ENCODE results near the gene CLIP2.
A peak's percentile ranks its signal among the peaks of the same experiment; 100 is the strongest.
"Not testable (repeated sequence)": the region's sequence is repeated elsewhere in the genome, so short reads cannot be mapped to it uniquely, and the experiment has no call there.

The CLIP2 gene

DNA sequence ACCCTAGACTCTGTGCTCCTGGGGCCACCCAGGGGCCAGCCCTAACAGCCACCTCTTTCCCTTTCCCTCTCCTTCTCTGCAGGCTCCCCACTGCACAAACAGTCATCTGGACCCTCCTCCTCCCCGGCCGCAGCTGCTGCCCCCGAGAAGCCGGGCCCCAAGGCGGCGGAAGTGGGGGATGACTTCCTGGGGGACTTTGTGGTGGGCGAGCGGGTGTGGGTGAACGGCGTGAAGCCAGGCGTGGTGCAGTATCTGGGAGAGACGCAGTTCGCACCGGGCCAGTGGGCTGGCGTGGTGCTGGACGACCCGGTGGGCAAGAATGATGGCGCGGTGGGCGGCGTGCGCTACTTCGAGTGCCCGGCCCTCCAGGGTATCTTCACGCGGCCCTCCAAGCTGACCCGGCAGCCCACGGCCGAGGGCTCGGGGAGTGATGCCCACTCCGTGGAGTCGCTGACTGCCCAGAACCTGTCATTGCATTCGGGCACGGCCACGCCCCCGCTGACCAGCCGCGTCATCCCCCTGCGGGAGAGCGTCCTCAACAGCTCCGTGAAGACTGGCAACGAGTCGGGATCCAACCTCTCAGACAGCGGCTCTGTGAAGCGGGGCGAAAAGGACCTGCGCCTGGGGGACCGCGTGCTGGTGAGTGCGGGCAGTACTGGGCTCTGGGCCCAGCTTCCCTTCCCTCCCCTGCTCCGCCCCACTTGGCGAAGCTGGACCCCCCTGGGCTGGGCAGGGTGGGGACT lies 49.3 kb downstream of the CLIP2 start:
- DNase-seq, result no peak

DNA sequence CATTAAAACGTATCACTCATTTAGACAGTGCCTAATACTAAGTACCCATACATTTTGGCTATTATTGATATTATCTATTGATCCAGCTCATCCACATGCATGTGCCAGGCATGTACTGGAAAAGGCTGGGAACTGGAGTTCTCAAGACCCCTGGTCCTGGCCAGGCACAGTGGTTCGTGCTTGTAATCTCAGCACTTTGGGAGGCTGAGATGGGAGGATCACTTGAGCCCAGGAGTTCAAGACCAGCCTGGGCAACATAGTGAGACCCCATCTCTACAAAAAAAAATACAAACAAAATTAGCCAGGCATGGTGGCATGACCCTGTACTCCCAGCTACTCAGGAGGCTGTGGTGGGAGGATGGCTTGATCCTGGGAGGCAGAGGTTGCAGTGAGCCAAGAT lies 50.4 kb downstream of the CLIP2 start:
- DNase-seq, result not testable (repeated sequence)

DNA sequence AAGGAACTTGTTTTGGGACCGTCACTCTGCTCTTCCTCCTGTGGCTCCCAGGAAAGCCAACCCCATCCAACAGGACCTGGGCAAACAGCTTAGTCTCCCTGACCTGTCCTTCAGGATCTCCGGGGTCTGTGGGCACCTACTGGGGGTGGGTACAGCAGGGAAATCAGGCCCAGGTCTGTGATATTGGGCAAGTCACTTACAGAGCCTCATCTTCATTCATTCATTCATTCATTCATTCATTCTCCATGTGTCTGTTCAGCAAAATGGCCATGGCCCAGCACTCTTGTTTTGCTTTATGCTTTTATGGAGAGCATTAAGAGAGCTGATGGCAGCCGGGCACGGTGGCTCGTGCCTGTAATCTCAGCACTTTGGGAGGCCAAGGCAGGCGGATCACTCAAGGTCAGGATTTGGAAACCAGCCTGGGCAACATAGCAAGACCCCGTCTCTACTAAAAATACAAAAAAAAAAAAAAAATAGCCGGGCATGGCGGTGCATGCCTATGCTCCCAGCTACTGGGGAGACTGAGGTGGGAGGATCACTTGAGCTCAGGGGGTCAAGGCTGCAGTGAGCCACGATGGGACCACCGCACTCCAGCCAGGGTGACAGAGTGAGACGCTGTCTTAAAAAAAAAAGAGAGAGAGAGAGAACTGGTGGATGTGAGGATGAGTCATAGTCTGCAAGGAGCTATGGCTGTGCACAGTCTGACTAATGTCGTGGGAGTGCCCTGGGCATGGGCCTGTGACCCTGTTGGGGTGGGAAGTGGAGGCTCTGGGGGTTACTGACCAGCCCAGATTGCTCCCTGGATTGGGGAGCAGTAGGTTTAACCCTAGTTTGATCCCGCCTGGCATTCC lies 54.3 kb downstream of the CLIP2 start:
- no peak for DNase-seq

DNA sequence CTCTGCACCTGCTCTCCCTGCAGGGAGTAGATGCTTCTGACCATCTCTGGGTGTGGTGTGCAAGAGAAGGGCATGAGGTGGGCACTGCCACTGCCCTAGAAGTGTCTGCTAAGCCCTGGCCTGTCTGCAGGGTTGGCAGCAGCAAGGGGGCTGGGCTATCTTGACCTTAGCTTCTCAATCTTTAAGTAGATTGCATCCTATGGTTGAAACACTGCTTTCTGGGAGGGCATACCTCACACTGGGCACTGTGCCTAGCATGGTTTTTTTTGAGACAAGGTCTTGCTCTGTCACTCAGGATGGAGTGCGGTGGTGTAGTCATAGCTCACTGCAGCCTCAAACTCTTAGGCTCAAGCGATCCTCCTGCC lies 54.9 kb downstream of the CLIP2 start:
- no peak for DNase-seq

DNA sequence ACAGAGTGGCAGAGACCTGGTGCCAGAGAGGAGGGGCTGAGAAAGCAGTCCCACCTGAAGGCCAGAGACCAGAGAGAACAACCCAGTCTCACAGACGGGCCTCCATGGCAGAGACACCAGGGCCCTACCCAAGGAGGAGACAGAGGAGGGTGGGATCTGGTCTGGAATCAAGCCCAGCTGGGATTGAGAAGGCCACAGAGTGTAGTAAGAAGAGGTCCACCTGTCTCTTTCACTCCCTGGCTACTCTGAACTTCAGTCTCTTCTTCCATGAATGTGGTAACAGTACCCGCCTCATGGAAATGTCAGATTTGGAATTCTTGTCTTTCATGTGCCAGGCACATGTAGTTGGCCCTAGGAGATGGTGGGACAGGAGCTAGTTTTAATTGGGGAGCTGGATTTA lies 55.6 kb downstream of the CLIP2 start:
- no peak for DNase-seq

DNA sequence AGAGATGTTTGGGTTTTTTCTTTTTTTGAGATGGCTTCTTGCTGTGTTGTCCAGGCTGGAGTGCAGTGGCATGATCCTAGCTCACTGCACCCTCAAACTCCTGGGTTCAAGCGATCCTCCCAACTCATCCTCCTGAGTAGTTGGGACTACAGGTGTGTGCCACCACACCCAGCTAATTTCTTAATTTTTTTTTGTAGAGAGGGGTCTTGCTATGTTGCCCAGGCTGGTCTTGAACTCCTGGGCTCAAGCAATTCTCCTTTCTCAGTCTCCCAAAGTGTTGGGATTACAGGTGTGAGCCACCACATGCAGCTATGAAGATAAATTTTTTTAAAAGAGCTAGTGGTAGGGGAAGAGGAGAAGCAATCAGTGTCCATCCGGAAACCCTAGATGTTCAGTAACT lies 56.8 kb downstream of the CLIP2 start:
- DNase-seq, result no peak

DNA sequence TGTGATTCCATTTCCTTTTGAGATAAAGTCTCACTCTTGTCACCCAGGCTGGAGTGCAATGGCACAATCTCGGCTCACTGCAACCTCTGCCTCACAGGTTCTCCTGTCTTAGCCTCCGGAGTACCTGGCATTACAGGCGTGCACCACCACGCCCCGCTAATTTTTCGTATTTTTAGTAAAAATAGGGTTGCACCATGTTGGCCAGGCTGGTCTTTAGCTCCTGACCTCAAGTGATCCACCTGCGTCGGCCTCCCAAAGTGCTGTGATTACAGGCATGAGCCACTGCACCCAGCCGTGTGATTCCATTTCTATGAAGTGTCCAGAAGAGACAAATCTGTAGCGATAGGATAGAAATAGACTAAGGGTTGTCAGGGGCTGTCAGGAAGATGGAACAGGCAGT lies 60.4 kb downstream of the CLIP2 start:
- no peak for DNase-seq

DNA sequence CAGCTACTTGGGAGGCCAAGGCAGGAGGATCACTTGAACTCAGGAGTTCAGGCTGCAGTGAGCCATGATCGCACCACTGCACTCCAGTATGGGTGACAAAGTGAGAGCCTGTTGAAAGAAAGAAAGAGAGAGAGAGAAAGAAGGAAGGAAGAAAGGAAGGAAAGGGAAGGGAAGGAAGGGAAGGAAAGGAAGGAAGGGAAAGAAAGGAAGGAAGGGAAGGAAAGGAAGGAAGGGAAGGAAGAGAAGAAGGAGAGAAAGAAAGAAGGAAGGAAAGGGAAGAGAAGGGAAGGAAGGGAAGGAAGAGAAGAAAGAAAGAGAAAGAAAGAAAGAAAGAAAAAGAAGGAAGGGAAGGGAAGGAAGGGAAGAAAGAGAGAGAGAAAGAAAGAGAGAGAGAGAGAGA lies 61.5 kb downstream of the CLIP2 start:
- no peak for DNase-seq

DNA sequence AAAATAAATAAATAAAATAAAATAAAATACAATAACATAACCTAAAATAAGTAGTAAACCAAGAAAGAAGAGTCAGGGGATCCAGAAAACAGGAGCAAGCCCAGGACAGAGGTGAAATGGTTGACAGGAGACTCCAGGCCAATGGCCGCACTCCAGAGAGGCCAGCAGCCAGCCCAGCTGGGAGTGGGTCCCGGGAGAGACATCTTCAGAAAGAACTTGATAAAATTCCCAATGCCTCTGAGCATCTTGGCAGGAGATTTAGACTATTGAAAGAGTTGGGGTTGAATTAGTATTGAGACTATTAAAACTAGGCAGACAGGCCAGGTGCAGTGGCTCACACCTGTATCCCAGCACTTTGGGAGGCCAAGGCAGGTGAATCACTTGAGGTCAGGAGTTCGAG lies 62.6 kb downstream of the CLIP2 start:
- DNase-seq, result no peak

DNA sequence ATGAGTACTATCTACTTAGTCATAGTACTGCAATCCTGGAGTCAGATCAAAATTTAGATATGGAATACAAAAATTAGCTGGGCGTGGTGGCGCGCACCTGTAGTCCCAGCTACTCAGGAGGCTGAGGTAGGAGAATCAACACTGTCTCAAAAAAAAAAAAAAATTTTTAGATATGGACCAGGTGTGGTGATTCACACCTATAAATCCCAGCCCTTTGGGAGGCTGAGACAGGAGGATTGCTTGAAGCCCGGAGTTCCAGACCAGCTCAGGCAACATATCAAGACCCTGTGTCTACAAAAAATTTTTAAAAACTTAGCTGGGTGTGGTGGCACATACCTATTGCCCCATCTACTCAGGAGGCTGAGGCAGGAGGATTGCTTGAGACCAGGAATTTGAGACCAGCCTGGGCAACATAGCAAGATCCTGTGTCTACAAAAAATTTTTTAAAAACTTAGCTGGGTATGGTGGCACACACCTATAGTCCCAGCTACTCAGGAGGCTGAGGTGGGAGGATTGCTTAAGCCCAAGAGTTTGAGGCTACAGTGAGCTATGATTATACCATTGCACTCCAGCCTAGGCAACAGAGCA lies 63.4 kb downstream of the CLIP2 start:
- DNase-seq, result not testable (repeated sequence)

DNA sequence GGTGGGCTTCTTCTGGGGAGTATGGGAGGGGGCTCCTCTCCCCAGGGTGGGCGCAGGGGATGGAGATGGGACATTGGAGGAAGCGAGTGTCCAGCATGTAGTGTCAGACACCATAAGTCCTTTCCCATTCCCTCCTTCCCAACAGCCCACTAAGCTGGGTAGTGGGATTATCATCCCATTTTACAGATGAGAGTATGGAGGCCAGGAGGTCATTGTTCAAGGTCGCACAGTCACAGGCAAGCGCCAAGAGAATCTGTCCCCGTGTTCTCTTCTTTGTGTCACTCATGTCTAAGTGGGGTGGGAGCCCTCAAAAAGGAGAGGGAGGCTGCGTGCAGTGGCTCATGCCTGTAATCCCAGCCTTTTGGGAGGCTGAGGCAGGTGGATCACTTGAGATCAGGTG lies 64.8 kb downstream of the CLIP2 start:
- no peak for DNase-seq

DNA sequence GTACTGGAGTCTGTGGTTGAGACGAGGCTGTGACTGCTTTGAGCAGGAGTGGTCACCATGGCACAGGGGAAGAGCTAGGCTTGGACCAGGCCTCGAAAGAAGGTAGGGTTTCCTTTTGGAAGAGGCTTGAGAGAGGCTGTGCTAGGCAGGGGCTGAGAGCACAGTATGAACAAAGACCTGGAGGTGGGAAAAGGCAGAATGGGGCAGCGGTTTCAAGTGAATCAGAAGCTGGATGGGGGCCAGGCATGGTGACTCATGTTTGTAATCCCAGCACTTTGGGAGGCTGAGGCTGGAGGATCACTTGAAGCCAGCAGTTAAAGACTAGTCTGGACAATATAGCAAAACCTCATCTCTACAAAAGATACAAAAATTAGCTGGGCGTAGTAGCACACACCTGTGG lies 65.9 kb downstream of the CLIP2 start:
- no peak for DNase-seq

DNA sequence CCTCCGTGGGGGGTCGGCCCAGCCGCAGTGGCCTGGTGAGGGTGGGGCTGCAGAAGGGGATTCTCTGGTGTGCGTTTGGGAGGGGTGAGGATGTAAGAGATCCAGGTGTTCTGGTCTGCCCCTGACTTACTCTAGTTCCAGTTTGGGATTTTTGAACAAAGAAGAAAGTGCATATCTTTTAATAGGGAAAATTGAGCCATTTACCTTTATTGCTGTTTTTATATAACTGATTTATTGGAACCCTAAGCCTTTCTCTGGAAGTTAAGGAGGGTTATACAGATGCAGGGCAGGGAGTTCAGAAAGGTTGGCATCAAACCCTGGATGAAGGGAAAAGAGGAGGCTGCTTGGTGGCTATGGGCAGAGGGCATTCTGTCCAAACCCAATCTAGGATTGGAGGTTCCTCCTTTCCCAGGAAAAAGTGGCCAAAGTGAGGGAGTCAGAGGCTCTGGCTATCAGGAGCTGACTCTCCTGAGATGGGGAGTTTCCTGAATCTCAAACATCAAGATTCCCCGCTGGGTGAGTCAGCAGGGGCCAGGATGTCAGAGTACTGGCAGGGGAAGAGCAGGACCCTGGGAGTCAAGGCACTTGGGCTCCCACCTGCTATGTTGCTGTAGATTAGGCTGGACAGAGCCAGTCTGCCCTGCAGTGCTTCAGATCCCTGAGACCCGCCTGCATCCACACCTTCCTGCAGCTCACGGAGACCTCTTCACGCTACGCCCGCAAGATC lies 67.5 kb downstream of the CLIP2 start:
- DNase-seq, result no peak

DNA sequence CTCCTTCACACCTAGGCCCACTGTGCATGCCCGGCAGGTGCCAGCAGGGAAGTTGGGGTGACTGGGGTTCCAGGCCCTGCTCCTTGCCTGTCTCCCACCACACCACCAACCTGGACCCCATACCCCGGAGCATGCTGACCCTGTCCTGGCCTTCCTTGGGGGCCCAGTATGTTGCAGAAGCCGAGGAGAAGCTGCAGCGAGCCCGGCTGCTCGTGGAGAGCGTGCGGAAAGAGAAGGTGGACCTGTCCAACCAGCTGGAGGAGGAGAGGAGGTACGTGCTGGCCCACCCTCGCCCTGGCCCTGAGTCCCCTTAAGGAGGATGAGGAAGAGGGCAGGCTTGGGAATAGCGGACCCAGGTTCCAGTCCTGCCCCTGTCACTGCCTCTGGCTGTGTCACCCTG lies 70.8 kb downstream of the CLIP2 start:
- no peak for DNase-seq

DNA sequence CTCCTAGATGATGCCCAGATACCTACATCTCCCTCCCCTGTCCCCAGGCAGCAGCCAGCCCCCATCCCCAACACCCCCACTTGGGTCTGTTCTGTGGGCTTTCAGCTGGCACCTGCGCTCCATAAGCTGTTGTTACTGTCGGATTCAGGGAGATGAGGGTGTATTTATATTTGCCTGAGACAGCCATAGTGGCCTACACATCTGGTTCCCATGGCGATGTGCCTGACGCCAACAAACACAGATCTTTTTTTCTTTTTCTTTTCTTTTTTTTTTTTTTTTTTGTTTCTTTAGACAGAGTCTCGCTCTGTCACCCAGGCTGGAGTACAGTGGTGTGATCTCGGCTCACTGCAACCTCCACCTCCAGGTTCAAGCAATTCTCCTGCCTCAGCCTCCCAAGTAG lies 73.1 kb downstream of the CLIP2 start:
- DNase-seq, result no peak

DNA sequence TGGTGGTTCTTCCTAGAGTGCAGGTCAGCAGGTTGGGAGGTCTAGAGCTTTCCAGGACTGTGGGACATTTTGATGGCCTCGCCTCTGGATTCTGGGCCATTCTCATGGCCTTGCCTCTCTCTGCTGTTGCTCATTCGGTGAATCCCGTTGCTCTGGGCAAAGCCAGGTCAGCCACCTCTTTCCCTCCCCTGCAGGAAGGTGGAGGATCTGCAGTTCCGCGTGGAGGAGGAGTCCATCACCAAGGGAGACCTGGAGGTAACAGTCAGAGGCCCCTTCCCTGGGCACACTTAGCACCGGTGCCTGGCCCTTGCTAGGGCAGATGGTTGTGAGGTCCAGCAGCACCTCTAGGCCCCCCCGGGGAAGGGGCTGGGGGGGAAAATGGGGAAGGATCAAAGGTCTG lies 74.9 kb downstream of the CLIP2 start:
- DNase-seq, result no peak

DNA sequence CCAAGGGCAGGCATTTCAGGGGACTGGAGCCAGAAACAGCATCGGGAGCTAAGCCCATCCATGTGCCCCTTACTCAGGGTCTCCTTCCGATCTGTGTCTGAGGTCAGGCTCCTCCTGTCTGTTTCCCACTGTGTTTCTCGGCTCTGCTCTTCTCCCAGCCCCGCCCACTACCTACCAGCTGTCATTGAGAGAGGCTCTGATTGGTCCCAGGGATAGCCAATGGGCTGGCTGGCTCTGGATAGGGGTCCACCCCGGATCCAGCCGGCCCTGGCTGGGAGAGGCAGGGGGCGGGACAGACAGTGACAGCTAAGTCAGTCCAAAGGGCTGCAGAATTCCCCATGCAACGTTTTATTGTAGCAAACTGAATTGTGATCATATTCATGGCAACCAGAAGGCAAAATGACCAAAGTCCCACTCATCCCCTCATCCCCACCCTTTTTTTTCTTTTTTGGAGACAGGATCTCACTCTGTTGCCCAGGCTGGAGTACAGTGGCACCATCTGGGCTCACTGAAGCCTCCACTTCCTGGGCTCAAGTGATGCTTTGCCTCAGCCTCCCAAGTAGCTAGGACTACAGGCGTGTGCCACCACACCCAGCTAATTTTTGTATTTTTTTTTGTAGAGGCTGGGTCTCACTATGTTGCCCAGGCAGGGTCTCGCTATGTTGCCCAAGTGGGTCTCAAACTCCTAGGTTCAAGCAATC lies 76.3 kb downstream of the CLIP2 start:
- DNase-seq, result no peak

DNA sequence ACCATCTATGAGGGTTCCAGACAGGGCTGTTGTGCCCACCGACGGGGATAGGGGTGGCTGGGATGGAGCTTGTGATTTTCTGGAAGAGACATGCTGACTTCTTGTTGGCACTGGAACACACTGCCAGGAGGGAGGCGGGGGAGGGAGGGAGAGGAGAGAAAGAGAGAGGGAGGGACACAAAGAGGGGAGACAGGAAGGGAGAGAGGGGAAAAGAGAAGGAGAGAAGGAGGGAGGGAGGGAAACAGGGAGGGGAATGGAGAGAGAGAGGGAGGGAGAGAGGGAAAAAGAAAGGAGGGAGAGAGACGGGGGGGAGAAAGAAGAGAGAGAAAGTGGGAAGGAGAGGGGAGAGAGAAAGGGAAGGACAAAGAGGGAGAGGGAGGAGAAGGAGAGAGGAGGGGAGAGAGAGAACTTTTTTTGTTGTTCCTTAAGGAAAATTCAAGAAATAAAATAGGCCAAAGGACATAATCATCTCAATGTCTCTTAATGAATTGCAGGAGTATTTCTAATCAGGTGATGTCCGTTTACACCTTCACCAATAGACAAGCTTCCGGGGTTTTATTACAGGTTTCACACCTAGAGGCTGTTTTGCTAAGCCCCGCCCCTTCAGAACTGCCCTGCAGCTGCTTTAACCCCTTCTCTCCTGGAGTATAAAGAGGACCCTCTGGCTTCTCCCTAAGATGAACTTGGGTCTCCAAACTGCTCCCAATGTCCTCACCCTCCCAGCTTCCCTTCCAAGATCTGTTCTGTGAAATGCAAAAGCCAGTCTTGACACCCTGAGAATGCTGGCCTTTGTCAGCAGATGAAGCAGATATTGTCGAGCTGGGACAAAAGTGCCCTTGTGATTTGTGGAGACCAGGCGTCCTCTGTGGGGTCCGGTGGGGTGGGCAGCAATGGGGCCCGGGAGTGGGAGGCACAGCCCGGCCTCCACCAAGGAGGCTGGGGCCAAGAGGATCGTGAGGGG lies 82.5 kb downstream of the CLIP2 start:
- peak; percentile 33 for DNase-seq

DNA sequence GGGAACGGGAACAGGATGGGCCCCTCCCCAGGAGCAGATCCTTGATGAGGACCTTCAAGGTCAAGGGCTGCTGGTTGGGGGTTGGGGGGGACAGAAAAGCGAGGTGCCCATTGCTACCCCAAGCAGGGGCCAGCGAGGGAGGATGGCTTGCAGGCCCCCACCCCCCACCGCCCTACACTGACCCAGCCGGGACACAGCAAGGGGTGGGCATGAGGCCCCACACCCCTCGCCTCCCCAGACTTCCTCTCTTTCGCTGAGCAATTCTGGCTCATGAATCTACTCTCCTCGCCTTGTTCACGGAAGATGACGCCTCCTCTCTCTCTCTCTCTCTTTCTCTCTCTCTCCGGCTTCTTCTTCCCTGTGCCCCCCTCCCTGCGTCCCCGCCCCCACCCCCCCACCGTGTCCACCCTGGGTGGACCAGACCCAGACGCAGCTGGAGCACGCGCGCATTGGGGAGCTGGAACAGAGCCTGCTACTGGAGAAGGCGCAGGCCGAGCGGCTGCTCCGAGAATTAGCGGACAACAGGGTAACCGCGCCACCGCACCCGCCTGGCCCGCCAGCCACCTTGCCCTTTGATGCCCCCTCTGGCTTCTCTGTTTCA lies 83.4 kb downstream of the CLIP2 start:
- DNase-seq, result no peak

DNA sequence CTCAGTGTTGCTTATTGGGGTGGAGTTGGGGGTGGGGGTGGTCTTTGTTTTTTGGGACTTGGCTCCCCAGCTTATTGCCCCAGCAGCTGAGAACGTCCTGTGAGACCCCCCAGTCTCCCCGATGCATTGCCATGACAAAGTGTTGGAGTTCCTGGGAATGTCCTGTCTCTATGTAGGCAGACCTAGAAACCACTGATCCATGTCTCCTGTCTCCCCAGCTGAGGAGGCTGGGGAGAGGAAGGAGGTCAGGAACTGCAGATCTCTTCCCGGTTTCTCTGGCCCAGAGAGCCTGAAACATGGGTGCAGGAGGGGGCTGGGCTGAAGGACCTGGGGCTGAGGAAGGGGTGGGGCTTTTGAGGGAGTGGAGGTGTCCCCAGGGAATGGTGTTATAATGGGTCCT lies 84.3 kb downstream of the CLIP2 start:
- DNase-seq, result no peak

DNA sequence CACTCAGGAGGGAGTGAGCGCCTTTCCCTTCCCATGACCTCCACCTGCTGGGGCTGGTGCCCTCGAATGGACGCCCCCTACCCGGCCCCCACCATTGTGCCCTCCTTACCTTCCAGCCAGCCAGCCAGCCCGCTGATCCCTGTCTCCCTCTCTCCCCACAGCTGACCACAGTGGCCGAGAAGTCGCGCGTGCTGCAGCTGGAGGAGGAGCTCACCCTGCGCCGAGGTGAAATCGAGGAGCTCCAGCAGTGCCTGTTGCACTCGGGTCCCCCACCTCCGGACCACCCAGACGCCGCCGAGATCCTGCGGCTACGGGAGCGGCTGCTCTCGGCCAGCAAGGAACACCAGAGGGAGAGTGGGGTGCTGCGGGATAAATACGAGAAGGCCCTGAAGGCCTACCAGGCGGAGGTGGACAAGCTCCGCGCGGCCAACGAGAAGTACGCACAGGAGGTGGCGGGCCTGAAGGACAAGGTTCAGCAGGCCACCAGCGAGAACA lies 86.6 kb downstream of the CLIP2 start:
- no peak for DNase-seq

Data from NCI-H2107 (cell line).